CD14-positive monocyte (primary cell): ENCODE data around the gene ZNF318. TPM values are rescaled to one million over a fixed set of nuclear protein-coding genes. Genes with fewer than 3 reads are reported as not detected.
A peak's percentile ranks its signal among the peaks of the same experiment; 100 is the strongest.

Experiments used
- DNase-seq, 3 donors: peaks; one replicate each; pipeline ENCODE4 v3.0.0-alpha.2; 2011 to 2022
- H2AFZ ChIP-seq: 2 replicates; pipeline ENCODE4 v1.6.0; 2012; ENCODE audit warnings: mild to moderate bottlenecking, low read depth, low read length, inconsistent platforms; ENCODE audit not compliant: insufficient read depth, poor library complexity, severe bottlenecking
- H3K27ac ChIP-seq, 2 donors: 1 replicate in 1 of 2; 2 replicates in 1 of 2; pipeline ENCODE4 v1.5.1; 2012 to 2013; ENCODE audit warnings: low read length in 2 of 2, control low read depth in 1 of 2, inconsistent platforms in 1 of 2, low read depth in 1 of 2, mild to moderate bottlenecking in 1 of 2
- H3K27me3 ChIP-seq, 2 donors: one replicate each; pipeline versions ENCODE4 v1.6.0 to v1.6.1; 2011 to 2013; ENCODE audit warnings: low read length in 2 of 2; ENCODE audit not compliant: control insufficient read depth in 2 of 2, insufficient read depth in 2 of 2
- H3K36me3 ChIP-seq, 2 donors: replicated peaks in 1 of 2; 1 replicate in 1 of 2; 2 replicates in 1 of 2; pipeline versions ENCODE4 v1.5.1 to v1.6.1; 2012 to 2013; ENCODE audit warnings: low read length in 2 of 2, control low read depth in 1 of 2, inconsistent platforms in 1 of 2, mild to moderate bottlenecking in 1 of 2; ENCODE audit not compliant: insufficient read depth in 2 of 2, control insufficient read depth in 1 of 2
- H3K4me1 ChIP-seq, 2 donors: 1 replicate in 1 of 2; 2 replicates in 1 of 2; pipeline versions ENCODE4 v1.5.1 to v1.6.1; 2012 to 2013; ENCODE audit warnings: low read length in 2 of 2, control low read depth in 1 of 2, inconsistent platforms in 1 of 2, mild to moderate bottlenecking in 1 of 2, moderate library complexity in 1 of 2; ENCODE audit not compliant: insufficient read depth in 2 of 2, control insufficient read depth in 1 of 2
- H3K4me2 ChIP-seq: replicated peaks from 2 replicates; pipeline ENCODE3; 2012; ENCODE audit warnings: low read length, moderate library complexity, mild to moderate bottlenecking; ENCODE audit not compliant: poor library complexity, severe bottlenecking; ENCODE audit errors: extremely low read depth
- H3K4me3 ChIP-seq, 3 experiments: fragments of 200-600 bp in 1 of 3; sonication (generic) in 1 of 3; replicated peaks in 1 of 3; 1 replicate in 2 of 3; 2 replicates in 1 of 3; pipeline ENCODE4 v1.5.1; 2011 to 2013; ENCODE audit warnings: low read length in 3 of 3, mild to moderate bottlenecking in 3 of 3, control low read depth in 2 of 3, low read depth in 2 of 3, inconsistent platforms in 1 of 3, moderate library complexity in 1 of 3
- H3K79me2 ChIP-seq: 2 replicates; pipeline ENCODE4 v1.6.0; 2012; ENCODE audit warnings: mild to moderate bottlenecking, control low read depth, inconsistent platforms, low read length, moderate library complexity; ENCODE audit not compliant: insufficient read depth
- H3K9ac ChIP-seq: 2 replicates; pipeline ENCODE4 v1.6.0; 2017; ENCODE audit warnings: low read length, mild to moderate bottlenecking; ENCODE audit not compliant: insufficient read depth, poor library complexity, severe bottlenecking
- H3K9me3 ChIP-seq, 2 donors: replicated peaks in 1 of 2; 1 replicate in 1 of 2; 2 replicates in 1 of 2; pipeline versions ENCODE4 v1.5.1 to v1.6.1; 2012 to 2013; ENCODE audit warnings: low read length in 2 of 2, control low read depth in 1 of 2; ENCODE audit not compliant: control insufficient read depth in 1 of 2, insufficient read depth in 1 of 2
- H4K20me1 ChIP-seq: 2 replicates; pipeline ENCODE4 v1.6.0; 2012; ENCODE audit warnings: mild to moderate bottlenecking, low read length, control low read depth, moderate library complexity; ENCODE audit not compliant: insufficient read depth
- H3K27ac Mint-ChIP-seq, 7 donors: one replicate each; pipeline ENCODE4 v1.8.0; 2020; ENCODE audit warnings: mild to moderate bottlenecking in 7 of 7, mixed read lengths in 7 of 7, moderate library complexity in 6 of 7, inconsistent platforms in 2 of 7
- H3K27me3 Mint-ChIP-seq, 3 donors: one replicate each; pipeline ENCODE4 v1.8.0; 2021 to 2022; ENCODE audit warnings: low read depth in 3 of 3, mild to moderate bottlenecking in 3 of 3, mixed read lengths in 3 of 3, moderate library complexity in 3 of 3, inconsistent platforms in 1 of 3
- H3K36me3 Mint-ChIP-seq, 2 donors: one replicate each; pipeline ENCODE4 v1.8.0; 2020; ENCODE audit warnings: mixed read lengths in 2 of 2, inconsistent platforms in 1 of 2, mild to moderate bottlenecking in 1 of 2
- H3K4me1 Mint-ChIP-seq: one replicate; pipeline ENCODE4 v1.8.0; 2020; ENCODE audit warnings: mild to moderate bottlenecking, mixed read lengths
- H3K4me3 Mint-ChIP-seq, 2 donors: one replicate each; pipeline ENCODE4 v1.8.0; 2020; ENCODE audit warnings: mild to moderate bottlenecking in 2 of 2, mixed read lengths in 2 of 2, moderate library complexity in 1 of 2
- H3K9me3 Mint-ChIP-seq, 7 donors: one replicate each; pipeline ENCODE4 v1.8.0; 2020 to 2022; ENCODE audit warnings: mixed read lengths in 7 of 7, mild to moderate bottlenecking in 6 of 7, moderate library complexity in 6 of 7, inconsistent platforms in 2 of 7
- WGBS: methylation state at CpG from one replicate; pipeline ENCODE4 v1.1.5; 2013; ENCODE audit warnings: missing lambda C conversion rate; ENCODE audit not compliant: insufficient coverage; 5-methylcytosine and 5-hydroxymethylcytosine counted together
- intact Hi-C, 2 donors: fragments of 100-400 bp; cut with micrococcal nuclease; formaldehyde crosslinking; loops; one replicate each; pipeline versions ENCODE4 v1.15.0 to v1.15.1; 2023
- polyA plus RNA-seq, 3 donors: library from polyadenylated mRNA; depleted of rRNA in 1 of 3; unstranded in 2 of 3; stranded (reverse) in 1 of 3; fragments of 300-500 nt in 2 of 3; fragments of >200 nt in 1 of 3; fragmentation: Illumina TruSeq in 2 of 3; gene quantifications; 1 replicate in 2 of 3; 2 replicates in 1 of 3; pipeline ENCODE4 v1.2.3, GENCODE V29; 2012 to 2021
- TF ChIP-seq, protein P1 (sequence below): fragments of 200-600 bp; IDR thresholded peaks from one replicate; pipeline ENCODE4 v1.8.0; 2022; ENCODE audit warnings: antibody characterized with exemption, mild to moderate bottlenecking

Gene ZNF318
- polyA plus RNA-seq, 3 donors = 3.2 to 19.4 (median 3.6) TPM

DNA sequence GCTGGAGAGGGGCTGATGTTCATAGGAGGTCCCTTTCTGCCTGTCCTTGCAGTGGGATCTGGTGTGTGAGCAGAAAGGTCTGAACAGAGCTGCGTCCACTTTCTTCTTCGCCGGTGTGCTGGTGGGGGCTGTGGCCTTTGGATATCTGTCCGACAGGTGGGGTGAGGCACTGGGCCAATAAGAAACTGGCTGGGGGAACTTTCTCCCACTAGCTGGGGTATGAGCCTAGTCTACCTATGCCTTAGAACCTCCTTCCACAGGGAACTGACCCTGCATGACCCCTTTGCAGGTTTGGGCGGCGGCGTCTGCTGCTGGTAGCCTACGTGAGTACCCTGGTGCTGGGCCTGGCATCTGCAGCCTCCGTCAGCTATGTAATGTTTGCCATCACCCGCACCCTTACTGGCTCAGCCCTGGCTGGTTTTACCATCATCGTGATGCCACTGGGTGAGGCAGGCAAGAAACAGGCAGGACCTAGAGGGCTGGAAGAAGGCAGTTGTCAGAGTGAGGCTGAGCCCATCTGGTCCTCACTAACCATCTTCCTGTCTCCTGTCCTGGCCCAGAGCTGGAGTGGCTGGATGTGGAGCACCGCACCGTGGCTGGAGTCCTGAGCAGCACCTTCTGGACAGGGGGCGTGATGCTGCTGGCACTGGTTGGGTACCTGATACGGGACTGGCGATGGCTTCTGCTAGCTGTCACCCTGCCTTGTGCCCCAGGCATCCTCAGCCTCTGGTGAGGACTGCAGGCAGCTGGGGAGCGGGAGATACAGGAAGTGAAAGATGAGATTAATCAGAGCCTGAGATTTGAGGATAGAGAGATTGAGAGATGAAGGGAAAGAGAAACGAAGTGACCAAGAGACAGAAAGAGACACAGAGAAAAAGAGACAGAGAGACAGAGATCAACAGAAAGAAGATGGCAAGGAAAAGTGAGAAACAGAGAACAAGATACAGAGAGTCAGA lies 69.8 kb downstream of the ZNF318 start:
- Histone ChIP-seq H3K27me3 (peaks cover 0 to 3% of the 10 kb centered on the region in 2 donors), H3K9ac (no peak overlapping the region), H2AFZ (no peak overlapping the region), H3K27ac (no peak overlapping the region), H3K4me3 (no peak overlapping the region), H3K4me1 (no peaks in the 10 kb centered on the region), H4K20me1 (no peaks in the 10 kb centered on the region), H3K79me2 (no peaks in the 10 kb centered on the region), H3K4me2 (no peak overlapping the region), H3K36me3 (no peaks in the 10 kb centered on the region), H3K9me3 (no peaks in the 10 kb centered on the region)
- Mint-ChIP-seq H3K36me3 (no peaks in the 10 kb centered on the region), H3K4me3 (no peak overlapping the region), H3K4me1 (peaks cover 4% of the 10 kb centered on the region), H3K27me3 (peaks cover 7 to 18% (median 11%) of the 10 kb centered on the region in 3 donors), H3K27ac (peak overlapping the region in 1 of 7 donors; percentile 0), H3K9me3 (peaks cover 0 to 2% (median 0%) of the 10 kb centered on the region in 7 donors)
- intact Hi-C loops = no loop called here
- 90% methylated on average over 18 of the region's 18 CpGs for WGBS
- TF ChIP-seq, protein P1, sequence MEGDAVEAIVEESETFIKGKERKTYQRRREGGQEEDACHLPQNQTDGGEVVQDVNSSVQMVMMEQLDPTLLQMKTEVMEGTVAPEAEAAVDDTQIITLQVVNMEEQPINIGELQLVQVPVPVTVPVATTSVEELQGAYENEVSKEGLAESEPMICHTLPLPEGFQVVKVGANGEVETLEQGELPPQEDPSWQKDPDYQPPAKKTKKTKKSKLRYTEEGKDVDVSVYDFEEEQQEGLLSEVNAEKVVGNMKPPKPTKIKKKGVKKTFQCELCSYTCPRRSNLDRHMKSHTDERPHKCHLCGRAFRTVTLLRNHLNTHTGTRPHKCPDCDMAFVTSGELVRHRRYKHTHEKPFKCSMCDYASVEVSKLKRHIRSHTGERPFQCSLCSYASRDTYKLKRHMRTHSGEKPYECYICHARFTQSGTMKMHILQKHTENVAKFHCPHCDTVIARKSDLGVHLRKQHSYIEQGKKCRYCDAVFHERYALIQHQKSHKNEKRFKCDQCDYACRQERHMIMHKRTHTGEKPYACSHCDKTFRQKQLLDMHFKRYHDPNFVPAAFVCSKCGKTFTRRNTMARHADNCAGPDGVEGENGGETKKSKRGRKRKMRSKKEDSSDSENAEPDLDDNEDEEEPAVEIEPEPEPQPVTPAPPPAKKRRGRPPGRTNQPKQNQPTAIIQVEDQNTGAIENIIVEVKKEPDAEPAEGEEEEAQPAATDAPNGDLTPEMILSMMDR = no peak
- no peak for DNase-seq

DNA sequence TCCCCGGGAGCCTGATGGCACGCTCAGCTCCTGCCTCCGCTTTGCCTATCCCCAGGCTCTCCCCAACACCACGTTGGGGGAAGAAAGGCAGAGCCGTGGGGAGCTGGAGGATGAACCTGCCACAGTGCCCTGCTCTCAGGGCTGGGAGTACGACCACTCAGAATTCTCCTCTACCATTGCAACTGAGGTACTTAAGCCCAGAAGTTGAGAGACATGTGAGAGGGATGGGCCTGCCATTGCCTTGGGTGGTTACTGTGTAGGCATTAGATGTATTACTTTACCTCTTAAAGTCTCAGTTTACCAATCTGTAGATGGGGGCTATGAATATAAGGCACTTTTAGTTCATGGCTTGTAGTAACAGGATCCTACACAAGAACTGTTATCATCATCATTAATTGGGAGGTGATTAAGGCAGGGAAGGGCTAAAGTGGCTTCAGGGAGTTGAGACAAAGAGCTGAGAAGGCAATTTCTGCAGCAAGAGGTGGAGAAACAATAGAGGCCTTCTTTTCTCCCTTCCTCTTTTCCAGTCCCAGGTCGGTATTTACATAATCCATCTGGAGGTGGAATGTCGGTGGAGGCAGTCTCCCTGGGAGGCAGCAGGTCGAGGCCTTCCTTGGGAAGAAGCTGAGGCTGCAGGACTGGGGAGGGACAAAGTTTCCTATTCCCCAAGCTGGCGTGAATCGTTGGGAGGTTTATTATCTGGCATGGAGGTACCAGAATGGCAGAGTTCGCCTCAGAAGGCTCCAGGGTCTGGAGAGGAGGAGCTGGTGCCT lies 70.7 kb downstream of the ZNF318 start:
- Histone ChIP-seq H3K9ac (no peak overlapping the region), H3K4me3 (no peak overlapping the region), H3K79me2 (no peaks in the 10 kb centered on the region), H3K4me2 (no peak overlapping the region), H4K20me1 (no peaks in the 10 kb centered on the region), H3K9me3 (no peaks in the 10 kb centered on the region), H3K27me3 (peaks cover 0 to 3% of the 10 kb centered on the region in 2 donors), H3K27ac (no peak overlapping the region), H3K36me3 (no peaks in the 10 kb centered on the region), H2AFZ (no peak overlapping the region), H3K4me1 (no peaks in the 10 kb centered on the region)
- TF ChIP-seq, protein P1 = no peak
- Mint-ChIP-seq H3K4me3 (no peak overlapping the region), H3K27ac (peak overlapping the region in 1 of 7 donors; percentile 46), H3K9me3 (peaks cover 0 to 2% (median 0%) of the 10 kb centered on the region in 7 donors), H3K4me1 (peaks cover 4% of the 10 kb centered on the region), H3K27me3 (peaks cover 7 to 18% (median 11%) of the 10 kb centered on the region in 3 donors), H3K36me3 (no peaks in the 10 kb centered on the region)
- 90% methylated on average over 6 of the region's 12 CpGs for WGBS
- intact Hi-C loops = no loop called here
- no peak for DNase-seq
